NCI-H345 (cell line): ENCODE measurements around the gene WFIKKN1.

ENCODE experiments used
- DNase-seq: peaks from one replicate; lab custom pipeline; 2025; lab: John Stamatoyannopoulos, UW

WFIKKN1 gene

GRCh38 chr16:624526-625070, 6.2 kb upstream of the WFIKKN1 start:
- DNase-seq: no peak

- DNase-seq: no peak
These were observed 5.4 kb upstream of the WFIKKN1 start for GRCh38 chr16:625117-625976.

- no peak for DNase-seq
These were observed 4.6 kb upstream of the WFIKKN1 start for GRCh38 chr16:625977-626765.

GRCh38 chr16:626787-627453, 3.9 kb upstream of the WFIKKN1 start:
- no peak for DNase-seq

- no peak for DNase-seq
These were observed 3.1 kb upstream of the WFIKKN1 start for GRCh38 chr16:627454-628239.

- no peak for DNase-seq
These were observed 2.3 kb upstream of the WFIKKN1 start for GRCh38 chr16:628321-629061.

- DNase-seq: no peak
These were observed 1.5 kb upstream of the WFIKKN1 start for GRCh38 chr16:629185-629832.

GRCh38 chr16:629833-630248, 944 bp upstream of the WFIKKN1 start:
- no peak for DNase-seq

GRCh38 chr16:630249-630814, 453 bp upstream of the WFIKKN1 start:
- no peak for DNase-seq

GRCh38 chr16:631808-632358, 1.1 kb downstream of the WFIKKN1 start:
- no peak for DNase-seq

- DNase-seq: no peak
These were observed 1.9 kb downstream of the WFIKKN1 start for GRCh38 chr16:632486-633335.

- no peak for DNase-seq
These were observed 2.7 kb downstream of the WFIKKN1 start for GRCh38 chr16:633336-634050.

GRCh38 chr16:634051-634670, 3.4 kb downstream of the WFIKKN1 start:
- no peak for DNase-seq

GRCh38 chr16:634996-635395, 4.2 kb downstream of the WFIKKN1 start:
- DNase-seq: no peak

- DNase-seq: no peak
These were observed 4.9 kb downstream of the WFIKKN1 start for GRCh38 chr16:635573-636205.

- peak; percentile 96 for DNase-seq
These were observed 5.7 kb downstream of the WFIKKN1 start, which contains the start of gene METTL26 for GRCh38 chr16:636206-637080. METTL26 (minus strand) TSS chr16:636305; CDS start chr16:636290, 15 bp downstream.
